H9 (cell line): ENCODE data around the gene PLEKHA4. TPM values are rescaled to one million over a fixed set of nuclear protein-coding genes. Genes with fewer than 3 reads are reported as not detected.

Source experiments
- DNase-seq: peaks from one replicate; pipeline ENCODE4 v3.0.0-alpha.2; 2017
- H2AFZ ChIP-seq: one replicate; pipeline ENCODE4 v1.6.1; 2013; ENCODE audit warnings: mild to moderate bottlenecking, low read length, control low read depth, moderate library complexity
- H2AK5ac ChIP-seq: 2 replicates; pipeline ENCODE4 v1.6.1; 2013; ENCODE audit warnings: low read length, control low read depth, mixed read lengths; ENCODE audit not compliant: insufficient read length
- H2BK120ac ChIP-seq: one replicate; pipeline ENCODE4 v1.6.1; 2013; ENCODE audit warnings: low read depth, mild to moderate bottlenecking, low read length, control low read depth, inconsistent platforms; ENCODE audit not compliant: poor library complexity, severe bottlenecking
- H2BK12ac ChIP-seq: 2 replicates; pipeline ENCODE4 v1.6.1; 2013; ENCODE audit warnings: low read length, control low read depth, mixed read lengths, low read depth; ENCODE audit not compliant: insufficient read length
- H2BK15ac ChIP-seq: 2 replicates; pipeline ENCODE4 v1.6.1; 2013; ENCODE audit warnings: low read depth, low read length, control low read depth
- H2BK20ac ChIP-seq: one replicate; pipeline ENCODE4 v1.6.1; 2013; ENCODE audit warnings: low read depth, mild to moderate bottlenecking, low read length, control low read depth, inconsistent platforms; ENCODE audit not compliant: poor library complexity, severe bottlenecking
- H2BK5ac ChIP-seq: 2 replicates; pipeline ENCODE4 v1.6.1; 2013; ENCODE audit warnings: low read length, control low read depth, mixed read lengths; ENCODE audit not compliant: insufficient read length
- H3K14ac ChIP-seq: 2 replicates; pipeline ENCODE4 v1.6.1; 2013; ENCODE audit warnings: low read length, control low read depth; ENCODE audit not compliant: insufficient read depth
- H3K18ac ChIP-seq: 2 replicates; pipeline ENCODE4 v1.6.1; 2013; ENCODE audit warnings: low read depth, mild to moderate bottlenecking, mixed read lengths, low read length, control low read depth; ENCODE audit not compliant: insufficient read length
- H3K23ac ChIP-seq: 2 replicates; pipeline ENCODE4 v1.6.1; 2013; ENCODE audit warnings: low read length, control low read depth, mixed read lengths, low read depth; ENCODE audit not compliant: insufficient read length
- H3K23me2 ChIP-seq: 2 replicates; pipeline ENCODE4 v1.6.1; 2013; ENCODE audit warnings: low read depth, mild to moderate bottlenecking, mixed read lengths, low read length, control low read depth; ENCODE audit not compliant: insufficient read length, poor library complexity, severe bottlenecking
- H3K27ac ChIP-seq: 2 replicates; pipeline ENCODE4 v1.5.1; 2013; ENCODE audit warnings: low read length, control low read depth, mixed read lengths, low read depth; ENCODE audit not compliant: insufficient read length
- H3K27me3 ChIP-seq: 2 replicates; pipeline ENCODE4 v1.6.1; 2013; ENCODE audit warnings: low read length, control low read depth, inconsistent platforms; ENCODE audit not compliant: insufficient read depth
- H3K4ac ChIP-seq: 2 replicates; pipeline ENCODE4 v1.6.1; 2013; ENCODE audit warnings: low read depth, mild to moderate bottlenecking, control low read depth, inconsistent platforms, low read length, moderate library complexity
- H3K4me1 ChIP-seq: 2 replicates; pipeline ENCODE4 v1.6.1; 2013; ENCODE audit warnings: low read length, control low read depth, inconsistent platforms; ENCODE audit not compliant: insufficient read depth
- H3K4me2 ChIP-seq: 2 replicates; pipeline ENCODE4 v1.6.1; 2013; ENCODE audit warnings: low read length, control low read depth, mixed read lengths; ENCODE audit not compliant: insufficient read length, insufficient read depth
- H3K56ac ChIP-seq: 2 replicates; pipeline ENCODE4 v1.6.1; 2013; ENCODE audit warnings: low read depth, mild to moderate bottlenecking, mixed read lengths, low read length, control low read depth; ENCODE audit not compliant: insufficient read length
- H3K79me1 ChIP-seq: 2 replicates; pipeline ENCODE4 v1.6.1; 2013; ENCODE audit warnings: low read depth, mild to moderate bottlenecking, moderate library complexity, low read length, control low read depth, inconsistent platforms; ENCODE audit not compliant: insufficient read depth, poor library complexity, severe bottlenecking
- H3K79me2 ChIP-seq: 2 replicates; pipeline ENCODE4 v1.6.1; 2013; ENCODE audit warnings: low read length, control low read depth, inconsistent platforms; ENCODE audit not compliant: insufficient read depth
- H3K9ac ChIP-seq: 2 replicates; pipeline ENCODE4 v1.6.1; 2013; ENCODE audit warnings: low read length, control low read depth, mixed read lengths; ENCODE audit not compliant: insufficient read length; ENCODE audit errors: extremely low read depth
- H3K9me3 ChIP-seq: one replicate; pipeline ENCODE4 v1.6.1; 2013; ENCODE audit warnings: low read depth, low read length, inconsistent platforms; ENCODE audit not compliant: control insufficient read depth
- H3T11ph ChIP-seq: one replicate; pipeline ENCODE4 v1.6.1; 2013; ENCODE audit warnings: mild to moderate bottlenecking, low read length, control low read depth, inconsistent platforms
- H4K20me1 ChIP-seq: one replicate; pipeline ENCODE4 v1.6.1; 2013; ENCODE audit not compliant: control insufficient read depth, insufficient read length, insufficient read depth
- H4K5ac ChIP-seq: 2 replicates; pipeline ENCODE4 v1.6.1; 2013; ENCODE audit warnings: low read depth, mild to moderate bottlenecking, mixed read lengths, low read length, control low read depth; ENCODE audit not compliant: insufficient read length
- H4K8ac ChIP-seq: replicated peaks from 2 replicates; pipeline ENCODE4 v1.6.1; 2013; ENCODE audit warnings: low read length, control low read depth, mixed read lengths, low read depth; ENCODE audit not compliant: insufficient read length
- H4K91ac ChIP-seq: 2 replicates; pipeline ENCODE4 v1.6.1; 2013; ENCODE audit warnings: low read depth, mild to moderate bottlenecking, moderate library complexity, mixed read lengths, low read length, control low read depth; ENCODE audit not compliant: insufficient read length
- H3K27ac Mint-ChIP-seq, 3 experiments: 2 replicates in 2 of 3; 3 replicates in 1 of 3; pipeline ENCODE4 v1.8.0; 2020 to 2021; ENCODE audit warnings: mixed read lengths in 3 of 3, mild to moderate bottlenecking in 1 of 3, moderate library complexity in 1 of 3
- H3K27me3 Mint-ChIP-seq: 2 replicates; pipeline ENCODE4 v1.8.0; 2021; ENCODE audit warnings: low read depth, mild to moderate bottlenecking, moderate library complexity, mixed read lengths
- H3K36me3 Mint-ChIP-seq, 3 experiments: 2 replicates in 2 of 3; 3 replicates in 1 of 3; pipeline ENCODE4 v1.8.0; 2020 to 2021; ENCODE audit warnings: low read depth in 3 of 3, mixed read lengths in 3 of 3; ENCODE audit not compliant: insufficient read depth in 1 of 3
- H3K4me1 Mint-ChIP-seq, 2 experiments: 2 replicates each; pipeline ENCODE4 v1.8.0; 2020; ENCODE audit warnings: mixed read lengths in 2 of 2
- H3K4me3 Mint-ChIP-seq, 2 experiments: 2 replicates in 1 of 2; 3 replicates in 1 of 2; pipeline ENCODE4 v1.8.0; 2020 to 2021; ENCODE audit warnings: mild to moderate bottlenecking in 2 of 2, mixed read lengths in 2 of 2, moderate library complexity in 1 of 2
- H3K9me3 Mint-ChIP-seq, 2 experiments: 2 replicates in 1 of 2; 3 replicates in 1 of 2; pipeline ENCODE4 v1.8.0; 2020; ENCODE audit warnings: mild to moderate bottlenecking in 2 of 2, mixed read lengths in 2 of 2, moderate library complexity in 1 of 2
- WGBS: extraction: QIAGEN DNeasy Blood & Tissue Kit; methylation state at CpG from one replicate; pipeline ENCODE4 v1.1.7; 2013; ENCODE audit warnings: missing lambda C conversion rate, low lambda C conversion rate, mixed read lengths; ENCODE audit not compliant: insufficient read length; ENCODE audit errors: extremely low coverage; 5-methylcytosine and 5-hydroxymethylcytosine counted together
- total RNA-seq: library from RNA; stranded (reverse); gene quantifications from 2 replicates; pipeline ENCODE4 v1.2.1, GENCODE V29; 2021
- TF ChIP-seq, protein P1 (sequence below): fragments of 200-600 bp; sonication (generic); conservative IDR thresholded peaks from 3 replicates; pipeline ENCODE4 v1.8.0; 2021; ENCODE audit warnings: antibody characterized with exemption, mild to moderate bottlenecking

Gene PLEKHA4
- total RNA-seq, 1 experiment from 2014 or later, result 15.3 TPM

DNA sequence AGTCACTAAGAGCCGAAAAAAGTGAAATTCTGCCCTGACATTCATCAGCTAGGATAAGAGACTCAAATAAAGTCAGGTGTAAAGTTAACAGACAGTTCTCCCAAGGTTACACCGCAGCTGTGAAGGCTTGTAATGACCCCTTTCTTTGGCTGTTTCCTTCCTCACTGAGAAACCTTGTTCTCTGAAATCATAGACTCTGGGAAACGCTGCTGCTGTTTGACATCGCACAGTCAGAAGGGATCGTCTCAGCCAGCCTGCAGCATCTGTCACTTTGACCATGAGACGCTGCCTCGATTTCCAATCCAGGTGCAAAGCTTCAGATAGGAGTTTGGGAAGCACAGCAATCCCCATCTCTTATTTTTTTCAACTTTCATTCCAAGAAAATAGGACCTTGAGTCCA lies 58.3 kb downstream of the PLEKHA4 start:
- no peaks in the 10 kb centered on the region for H3K9me3 ChIP-seq
- no peak overlapping the region for H2BK12ac ChIP-seq
- H2BK120ac ChIP-seq, result no peak overlapping the region
- no peak overlapping the region for H2AK5ac ChIP-seq
- no peak overlapping the region for H4K8ac ChIP-seq
- peak overlapping the region; percentile 5 for H3K18ac ChIP-seq
- H3K9me3 Mint-ChIP-seq, result no peaks in the 10 kb centered on the region; a peak in 1 of 5 replicates
- no peak overlapping the region for H3K27ac ChIP-seq
- TF ChIP-seq, protein P1, sequence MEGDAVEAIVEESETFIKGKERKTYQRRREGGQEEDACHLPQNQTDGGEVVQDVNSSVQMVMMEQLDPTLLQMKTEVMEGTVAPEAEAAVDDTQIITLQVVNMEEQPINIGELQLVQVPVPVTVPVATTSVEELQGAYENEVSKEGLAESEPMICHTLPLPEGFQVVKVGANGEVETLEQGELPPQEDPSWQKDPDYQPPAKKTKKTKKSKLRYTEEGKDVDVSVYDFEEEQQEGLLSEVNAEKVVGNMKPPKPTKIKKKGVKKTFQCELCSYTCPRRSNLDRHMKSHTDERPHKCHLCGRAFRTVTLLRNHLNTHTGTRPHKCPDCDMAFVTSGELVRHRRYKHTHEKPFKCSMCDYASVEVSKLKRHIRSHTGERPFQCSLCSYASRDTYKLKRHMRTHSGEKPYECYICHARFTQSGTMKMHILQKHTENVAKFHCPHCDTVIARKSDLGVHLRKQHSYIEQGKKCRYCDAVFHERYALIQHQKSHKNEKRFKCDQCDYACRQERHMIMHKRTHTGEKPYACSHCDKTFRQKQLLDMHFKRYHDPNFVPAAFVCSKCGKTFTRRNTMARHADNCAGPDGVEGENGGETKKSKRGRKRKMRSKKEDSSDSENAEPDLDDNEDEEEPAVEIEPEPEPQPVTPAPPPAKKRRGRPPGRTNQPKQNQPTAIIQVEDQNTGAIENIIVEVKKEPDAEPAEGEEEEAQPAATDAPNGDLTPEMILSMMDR, result no peak
- no peak overlapping the region for H3K56ac ChIP-seq
- H3K36me3 Mint-ChIP-seq, result no peaks in the 10 kb centered on the region
- no peaks in the 10 kb centered on the region for H3K79me2 ChIP-seq
- DNase-seq, result no peak
- H3K4me1 ChIP-seq, result peaks cover 3% of the 10 kb centered on the region; the same call in 1 of the 2 replicates
- H2BK5ac ChIP-seq, result no peak overlapping the region
- no peak overlapping the region for H3T11ph ChIP-seq
- H4K91ac ChIP-seq, result no peak overlapping the region
- H3K79me1 ChIP-seq, result no peaks in the 10 kb centered on the region
- H3K4me1 Mint-ChIP-seq, result peaks cover 33 to 53% of the 10 kb centered on the region in 2 experiments
- H4K20me1 ChIP-seq, result peaks cover 2% of the 10 kb centered on the region
- H3K23ac ChIP-seq, result no peak overlapping the region
- H3K27ac Mint-ChIP-seq, result no peak overlapping the region
- H4K5ac ChIP-seq, result no peak overlapping the region
- H2BK20ac ChIP-seq, result no peak overlapping the region
- no peak overlapping the region for H3K4ac ChIP-seq
- H3K4me2 ChIP-seq, result peak overlapping the region; percentile 70
- peaks cover 7% of the 10 kb centered on the region for H3K23me2 ChIP-seq
- no peak overlapping the region for H2BK15ac ChIP-seq
- no peak overlapping the region; the same call in 1 of the 2 replicates for H3K14ac ChIP-seq
- H3K4me3 Mint-ChIP-seq, result peak overlapping the region; percentile 74 to 87
- WGBS, result no CpG with 5 or more reads among the region's 7 CpGs
- no peaks in the 10 kb centered on the region; the same call in 1 of the 2 replicates for H3K27me3 ChIP-seq
- H3K27me3 Mint-ChIP-seq, result peaks cover 16% of the 10 kb centered on the region
- no peak overlapping the region for H2AFZ ChIP-seq
- peak overlapping the region; percentile 10 for H3K9ac ChIP-seq
